ENCODE measurements around the gene RIOK1. TPM values are rescaled to one million over a fixed set of nuclear protein-coding genes. Genes with fewer than 3 reads are reported as not detected.
A peak's percentile ranks its signal among the peaks of the same experiment; 100 is the strongest.

Gene RIOK1
- total RNA-seq (2011; cell fraction: chromatin; rRNA removed; ENCODE audit: low replicate concordance) = 41.8 and 105 TPM in 2 replicates
- total RNA-seq (2011; cell fraction: nucleolus; rRNA removed) = 33.6 and 35.4 TPM in 2 replicates
- 32.4 and 48.0 TPM in 2 replicates for total RNA-seq (2011; cell fraction: nucleoplasm; rRNA removed)
- total RNA-seq (2014; rRNA removed) (52.8 and 129 TPM in 2 replicates), total RNA-seq (2014; rRNA removed; fragmentation: Illumina TruSeq; extraction: Trizol) (52.2 and 55.1 TPM in 2 replicates), total RNA-seq (2015; rRNA removed; fragmentation: Illumina TruSeq; extraction: Trizol) (56.1 and 65.9 TPM in 2 replicates), total RNA-seq (2021) (48.6 TPM in 2 replicates), polyA plus RNA-seq (2011; rRNA removed) (24.9 and 25.8 TPM in 2 replicates), polyA plus RNA-seq (2014; fragmentation: Illumina TruSeq; extraction: Trizol) (66.3 and 73.1 TPM in 2 replicates), polyA plus RNA-seq (2014; fragmentation: Nextera tagmentation; extraction: Ambion mirVana) (100 to 1,000 TPM in 1 of 2 experiments, 10 to 100 TPM in 1; 51.7 to 101 TPM), polyA plus RNA-seq (2014; rRNA removed) (43.6 and 46.2 TPM in 2 replicates), polyA minus RNA-seq (2011; rRNA and poly(A)+ RNA removed) (32.5 and 38.9 TPM in 2 replicates), Bru-seq, nascent RNA (percentile 89 among the genes with signal in this experiment), BruChase-seq, experiment 1, labeled RNA remaining after a 2-hour chase (percentile 90 among the genes with signal in this experiment), BruChase-seq, experiment 2, labeled RNA remaining after a 6-hour chase (percentile 91 among the genes with signal in this experiment)
- 30.6 and 33.9 TPM in 2 replicates for polyA plus RNA-seq (2011; cell fraction: cytosol; rRNA removed)
- 80.1 and 82.5 TPM in 2 replicates for polyA plus RNA-seq (2011; cell fraction: nucleus; rRNA removed)
- 36.3 and 43.3 TPM in 2 replicates for polyA plus RNA-seq (2012)
- 12.7 and 25.0 TPM in 2 replicates for polyA minus RNA-seq (2011; cell fraction: cytosol; rRNA and poly(A)+ RNA removed)
- polyA minus RNA-seq (2011; cell fraction: nucleus; rRNA and poly(A)+ RNA removed) = 36.8 and 46.4 TPM in 2 replicates
- long read RNA-seq, experiment 1, transcript RIOK1-202 (17 exons, 2,810 nt) = major isoform, 341 of 513 reads
- long read RNA-seq, experiment 1, partial matches to known transcripts = 81 of 513 reads
- long read RNA-seq, experiment 1, other reads (novel, unspliced or antisense) = 91 of 513 reads
- long read RNA-seq, experiment 2, transcript RIOK1-202 (17 exons, 2,810 nt) = major isoform, 19 of 69 reads
- long read RNA-seq, experiment 2, partial matches to known transcripts = 32 of 69 reads
- long read RNA-seq, experiment 2, other reads (novel, unspliced or antisense) = 18 of 69 reads
- long read RNA-seq, experiment 3, transcript RIOK1-202 (17 exons, 2,810 nt) = major isoform, 49 of 112 reads
- long read RNA-seq, experiment 3, partial matches to known transcripts = 45 of 112 reads
- long read RNA-seq, experiment 3, other reads (novel, unspliced or antisense) = 18 of 112 reads

DNA sequence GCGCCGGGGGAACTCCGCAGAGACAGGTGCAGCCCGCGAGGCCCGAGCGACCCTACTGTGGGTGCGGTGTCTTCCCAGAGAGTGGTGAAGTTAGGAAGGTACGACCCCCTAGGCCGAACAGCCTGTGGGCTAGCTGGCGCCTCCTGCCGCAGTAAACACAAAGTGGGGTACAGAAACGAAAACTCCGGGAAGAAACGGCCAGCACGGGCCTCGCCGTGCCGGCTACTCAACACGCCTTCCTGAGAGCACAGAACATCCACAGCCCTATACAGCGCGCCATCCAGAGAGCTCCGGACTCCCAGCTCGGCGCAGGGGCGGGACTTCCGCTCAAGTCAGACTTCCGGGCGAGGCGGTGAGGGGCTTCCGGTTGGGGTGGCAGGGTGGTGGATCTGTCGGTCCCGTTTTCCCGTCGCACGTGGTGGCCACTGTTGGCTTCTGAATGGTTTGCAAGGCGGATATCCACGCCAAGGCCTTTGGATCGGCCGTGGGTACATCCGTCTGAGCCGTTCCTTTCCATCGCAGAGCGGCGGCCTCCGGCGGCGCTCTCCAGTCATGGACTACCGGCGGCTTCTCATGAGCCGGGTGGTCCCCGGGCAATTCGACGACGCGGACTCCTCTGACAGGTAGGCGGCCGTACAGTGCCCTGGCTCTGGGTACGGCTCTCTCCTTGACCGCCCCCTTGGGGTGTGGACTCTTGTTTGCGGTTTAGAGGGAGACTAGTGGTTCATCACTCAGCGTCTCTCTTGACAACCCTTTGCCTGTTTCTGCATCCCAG lies at the start of gene RIOK1, which contains the start of gene CAGE1:
TSS of gene RIOK1 (plus strand) at position 358 of the 775 bp plus-strand sequence. CDS start at position 553, 195 bp downstream.
TSS of gene CAGE1 (minus strand) at position 292 of the 775 bp plus-strand sequence. CDS start 2,569 bp downstream, outside the sequence.
- intact Hi-C loops (cut with micrococcal nuclease) = loop anchor here (1.0 to 5.0 kb wide), 2 partner anchors 76 to 203 kb away; partner anchors contain the start of genes SNRNP48 and SSR1
- H3K4me3 ChIP-seq = peak within 1 kb of the TSS; percentile 67
- no peaks in the 10 kb centered on the region; the same call in 1 of the 2 replicates for H4K20me1 ChIP-seq (replicated peaks; ENCODE audit: control insufficient read depth, insufficient read depth, low read length)
- peaks cover 20 to 21% of the 10 kb centered on the region in 2 experiments; a peak in 4 of 5 replicates for H3K4me1 ChIP-seq (replicated peaks in 1 of 2; ENCODE audit: control insufficient read depth in 2 of 2, insufficient read depth in 2 of 2, low read length in 2 of 2)
- POLR2A ChIA-PET = interaction anchor here (0.6 to 1.8 kb wide), 18 partner anchors 9 to 982 kb away, joined by 3 to 6 read pairs (median 4); partner anchors contain the start of gene SNRNP48
- CTCF ChIA-PET (ENCODE audit: low intra/inter-chr PET ratio) = interaction anchor here (1.3 kb wide), 1 partner anchor 226 kb away, joined by 3 read pairs; no protein-coding TSS in a partner anchor
- peak; percentile 98 for ATAC-seq
- peaks cover 30% of the 10 kb centered on the region for H3K36me3 ChIP-seq (ENCODE audit: control insufficient read depth, insufficient read depth, low read length)
- peak within 1 kb of the TSS; percentile 85 to 97 for H3K9ac ChIP-seq (ENCODE audit: insufficient read depth in 1 of 2, low read depth in 2 of 2, low read length in 2 of 2)
- under 1% methylated on average over 62 of the region's 62 CpGs for WGBS (ENCODE audit: insufficient coverage, low coverage, missing lambda C conversion rate)
- H3K9me3 ChIP-seq (replicated peaks; ENCODE audit: control insufficient read depth, insufficient read depth, low read depth, low read length) = no peaks in the 10 kb centered on the region
- peaks cover 50% of the 10 kb centered on the region for H3K79me2 ChIP-seq (ENCODE audit: control insufficient read depth, insufficient read depth, low read length)
- H2AFZ ChIP-seq (ENCODE audit: low read depth, low read length) = peak within 1 kb of the TSS; percentile 95
- in situ Hi-C loops (cut with MboI) = no loop called here
- peak within 1 kb of the TSS; percentile 99 for H3K4me2 ChIP-seq (ENCODE audit: insufficient read depth, low read length)
- no peaks in the 10 kb centered on the region for H3K27me3 ChIP-seq (ENCODE audit: control insufficient read depth in 2 of 2, insufficient read depth in 2 of 2, low read length in 2 of 2)
- DNase-seq (ENCODE audit: extremely low read depth in 1 of 4, low spot score in 3 of 4) = peak; percentile 95 to 98 (median 96)
- no peaks in the 10 kb centered on the region for H3K9me1 ChIP-seq (ENCODE audit: control insufficient read depth, insufficient read depth, low read length)
- FAIRE-seq = peak; percentile 79
- H3K27ac ChIP-seq (ENCODE audit: extremely low read depth, low read depth, low read length) = peak within 1 kb of the TSS; percentile 77
- BruUV-seq (replicated peaks) = TSS peak; percentile 57
- no peak for TF ChIP-seq ZC3H8 (IDR thresholded peaks at IDR 0.05)
- TF ChIP-seq E2F3 (CRISPR knock-in tag; IDR thresholded peaks at IDR 0.05) = no peak
- TF ChIP-seq, protein P1, sequence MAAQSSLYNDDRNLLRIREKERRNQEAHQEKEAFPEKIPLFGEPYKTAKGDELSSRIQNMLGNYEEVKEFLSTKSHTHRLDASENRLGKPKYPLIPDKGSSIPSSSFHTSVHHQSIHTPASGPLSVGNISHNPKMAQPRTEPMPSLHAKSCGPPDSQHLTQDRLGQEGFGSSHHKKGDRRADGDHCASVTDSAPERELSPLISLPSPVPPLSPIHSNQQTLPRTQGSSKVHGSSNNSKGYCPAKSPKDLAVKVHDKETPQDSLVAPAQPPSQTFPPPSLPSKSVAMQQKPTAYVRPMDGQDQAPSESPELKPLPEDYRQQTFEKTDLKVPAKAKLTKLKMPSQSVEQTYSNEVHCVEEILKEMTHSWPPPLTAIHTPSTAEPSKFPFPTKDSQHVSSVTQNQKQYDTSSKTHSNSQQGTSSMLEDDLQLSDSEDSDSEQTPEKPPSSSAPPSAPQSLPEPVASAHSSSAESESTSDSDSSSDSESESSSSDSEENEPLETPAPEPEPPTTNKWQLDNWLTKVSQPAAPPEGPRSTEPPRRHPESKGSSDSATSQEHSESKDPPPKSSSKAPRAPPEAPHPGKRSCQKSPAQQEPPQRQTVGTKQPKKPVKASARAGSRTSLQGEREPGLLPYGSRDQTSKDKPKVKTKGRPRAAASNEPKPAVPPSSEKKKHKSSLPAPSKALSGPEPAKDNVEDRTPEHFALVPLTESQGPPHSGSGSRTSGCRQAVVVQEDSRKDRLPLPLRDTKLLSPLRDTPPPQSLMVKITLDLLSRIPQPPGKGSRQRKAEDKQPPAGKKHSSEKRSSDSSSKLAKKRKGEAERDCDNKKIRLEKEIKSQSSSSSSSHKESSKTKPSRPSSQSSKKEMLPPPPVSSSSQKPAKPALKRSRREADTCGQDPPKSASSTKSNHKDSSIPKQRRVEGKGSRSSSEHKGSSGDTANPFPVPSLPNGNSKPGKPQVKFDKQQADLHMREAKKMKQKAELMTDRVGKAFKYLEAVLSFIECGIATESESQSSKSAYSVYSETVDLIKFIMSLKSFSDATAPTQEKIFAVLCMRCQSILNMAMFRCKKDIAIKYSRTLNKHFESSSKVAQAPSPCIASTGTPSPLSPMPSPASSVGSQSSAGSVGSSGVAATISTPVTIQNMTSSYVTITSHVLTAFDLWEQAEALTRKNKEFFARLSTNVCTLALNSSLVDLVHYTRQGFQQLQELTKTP (IDR thresholded peaks at IDR 0.05; ENCODE audit: low read depth in 1 of 2, partially characterized antibody in 2 of 2) = peak in 1 of 2 experiments; percentile 65
- TF ChIP-seq, protein P2, sequence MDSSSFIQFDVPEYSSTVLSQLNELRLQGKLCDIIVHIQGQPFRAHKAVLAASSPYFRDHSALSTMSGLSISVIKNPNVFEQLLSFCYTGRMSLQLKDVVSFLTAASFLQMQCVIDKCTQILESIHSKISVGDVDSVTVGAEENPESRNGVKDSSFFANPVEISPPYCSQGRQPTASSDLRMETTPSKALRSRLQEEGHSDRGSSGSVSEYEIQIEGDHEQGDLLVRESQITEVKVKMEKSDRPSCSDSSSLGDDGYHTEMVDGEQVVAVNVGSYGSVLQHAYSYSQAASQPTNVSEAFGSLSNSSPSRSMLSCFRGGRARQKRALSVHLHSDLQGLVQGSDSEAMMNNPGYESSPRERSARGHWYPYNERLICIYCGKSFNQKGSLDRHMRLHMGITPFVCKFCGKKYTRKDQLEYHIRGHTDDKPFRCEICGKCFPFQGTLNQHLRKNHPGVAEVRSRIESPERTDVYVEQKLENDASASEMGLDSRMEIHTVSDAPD (CRISPR knock-in tag; IDR thresholded peaks at IDR 0.05) = no peak
- no peak; the same call in 1 of the 2 replicates for TF ChIP-seq RNF2 (IDR thresholded peaks at IDR 0.05)
- TF ChIP-seq, protein P3, sequence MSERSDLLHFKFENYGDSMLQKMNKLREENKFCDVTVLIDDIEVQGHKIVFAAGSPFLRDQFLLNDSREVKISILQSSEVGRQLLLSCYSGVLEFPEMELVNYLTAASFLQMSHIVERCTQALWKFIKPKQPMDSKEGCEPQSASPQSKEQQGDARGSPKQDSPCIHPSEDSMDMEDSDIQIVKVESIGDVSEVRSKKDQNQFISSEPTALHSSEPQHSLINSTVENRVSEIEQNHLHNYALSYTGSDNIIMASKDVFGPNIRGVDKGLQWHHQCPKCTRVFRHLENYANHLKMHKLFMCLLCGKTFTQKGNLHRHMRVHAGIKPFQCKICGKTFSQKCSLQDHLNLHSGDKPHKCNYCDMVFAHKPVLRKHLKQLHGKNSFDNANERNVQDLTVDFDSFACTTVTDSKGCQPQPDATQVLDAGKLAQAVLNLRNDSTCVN (CRISPR knock-in tag; IDR thresholded peaks at IDR 0.05) = no peak

All from K562 (cell line).